Gastrocnemius medialis (tissue), 4 donors: ENCODE results near the gene LY86.

Source experiments
- CTCF ChIP-seq, 5 experiments: fragments of 450-650 bp in 3 of 5; fragments of 200-600 bp in 2 of 5; sonication (generic) in 2 of 5; IDR thresholded peaks in 4 of 5; conservative IDR thresholded peaks in 1 of 5; 1 replicate in 4 of 5; 2 replicates in 1 of 5; pipeline ENCODE4 v1.5.1; 2016 to 2019; ENCODE audit warnings: antibody characterized with exemption in 5 of 5, mild to moderate bottlenecking in 3 of 5, moderate library complexity in 3 of 5
- POLR2A ChIP-seq, 2 donors: fragments of 450-650 bp; IDR thresholded peaks; one replicate each; pipeline ENCODE4 v1.6.1; 2017; ENCODE audit warnings: antibody characterized with exemption in 2 of 2, mild to moderate bottlenecking in 2 of 2, moderate library complexity in 2 of 2

- TF ChIP-seq CTCF (IDR thresholded peaks at IDR 0.05 in 4 of 5, conservative IDR thresholded peaks at IDR 0.05 in 1 of 5) (no peak), POLR2A (IDR thresholded peaks at IDR 0.05) (no peak)
Observed at GRCh38 chr6:6556161-6556737, 32.3 kb upstream of the LY86 start.
